Measurements from ENCODE around the gene DEGS2. TPM values are rescaled to one million over a fixed set of nuclear protein-coding genes. Genes with fewer than 3 reads are reported as not detected.
A peak's percentile ranks its signal among the peaks of the same experiment; 100 is the strongest.

DEGS2 gene
- total RNA-seq, 1 donor from 2014 or later = 0.34 TPM

GRCh38 chr14:100124551-100125088 lies 34.8 kb downstream of the DEGS2 start:
- Mint-ChIP-seq H3K36me3 (ENCODE audit: unreplicated experiment) (peaks cover 6% of the 10 kb centered on the region), H3K4me1 (ENCODE audit: low read depth, unreplicated experiment) (peaks cover 15% of the 10 kb centered on the region), H3K9me3 (ENCODE audit: unreplicated experiment) (peaks cover 11% of the 10 kb centered on the region), H3K4me3 (ENCODE audit: unreplicated experiment) (no peak overlapping the region), H3K27ac (ENCODE audit: unreplicated experiment) (no peak overlapping the region), H3K27me3 (ENCODE audit: unreplicated experiment) (peaks cover 16% of the 10 kb centered on the region)
- no peak for DNase-seq
- TF ChIP-seq CTCF (IDR thresholded peaks at IDR 0.05; ENCODE audit: partially characterized antibody, unreplicated experiment) = no peak

GRCh38 chr14:100123618-100124017 lies 35.8 kb downstream of the DEGS2 start:
- Mint-ChIP-seq H3K4me3 (ENCODE audit: unreplicated experiment) (no peak overlapping the region), H3K9me3 (ENCODE audit: unreplicated experiment) (peaks cover 11% of the 10 kb centered on the region), H3K27ac (ENCODE audit: unreplicated experiment) (no peak overlapping the region), H3K27me3 (ENCODE audit: unreplicated experiment) (peaks cover 16% of the 10 kb centered on the region), H3K4me1 (ENCODE audit: low read depth, unreplicated experiment) (peaks cover 13% of the 10 kb centered on the region), H3K36me3 (ENCODE audit: unreplicated experiment) (peaks cover 6% of the 10 kb centered on the region)
- no peak for TF ChIP-seq CTCF (IDR thresholded peaks at IDR 0.05; ENCODE audit: partially characterized antibody, unreplicated experiment)
- DNase-seq = no peak

GRCh38 chr14:100122481-100123223 lies 36.8 kb downstream of the DEGS2 start:
- peaks cover 6% of the 10 kb centered on the region for H3K36me3 Mint-ChIP-seq (ENCODE audit: unreplicated experiment)
- TF ChIP-seq CTCF (IDR thresholded peaks at IDR 0.05; ENCODE audit: partially characterized antibody, unreplicated experiment) = no peak
- no peak overlapping the region for H3K4me3 Mint-ChIP-seq (ENCODE audit: unreplicated experiment)
- peaks cover 16% of the 10 kb centered on the region for H3K27me3 Mint-ChIP-seq (ENCODE audit: unreplicated experiment)
- H3K9me3 Mint-ChIP-seq (ENCODE audit: unreplicated experiment) = peaks cover 13% of the 10 kb centered on the region
- H3K4me1 Mint-ChIP-seq (ENCODE audit: low read depth, unreplicated experiment) = peaks cover 13% of the 10 kb centered on the region
- no peak for DNase-seq
- H3K27ac Mint-ChIP-seq (ENCODE audit: unreplicated experiment) = no peak overlapping the region

GRCh38 chr14:100121643-100122480 lies 37.6 kb downstream of the DEGS2 start:
- H3K27ac Mint-ChIP-seq (ENCODE audit: unreplicated experiment) = peak overlapping the region; percentile 68
- peaks cover 6% of the 10 kb centered on the region for H3K36me3 Mint-ChIP-seq (ENCODE audit: unreplicated experiment)
- H3K27me3 Mint-ChIP-seq (ENCODE audit: unreplicated experiment) = peaks cover 13% of the 10 kb centered on the region
- H3K4me1 Mint-ChIP-seq (ENCODE audit: low read depth, unreplicated experiment) = peaks cover 13% of the 10 kb centered on the region
- H3K4me3 Mint-ChIP-seq (ENCODE audit: unreplicated experiment) = no peak overlapping the region
- peaks cover 14% of the 10 kb centered on the region for H3K9me3 Mint-ChIP-seq (ENCODE audit: unreplicated experiment)
- DNase-seq = no peak
- TF ChIP-seq CTCF (IDR thresholded peaks at IDR 0.05; ENCODE audit: partially characterized antibody, unreplicated experiment) = no peak
